Fibroblast of the aortic adventitia (primary cell): ENCODE results near the gene ZFPL1. TPM values are rescaled to one million over a fixed set of nuclear protein-coding genes. Genes with fewer than 3 reads are reported as not detected.

Experiments used
- DNase-seq: peaks from one replicate; pipeline ENCODE4 v3.0.0-alpha.2; 2010; ENCODE audit warnings: low read depth
- H3K4me3 ChIP-seq: 2 replicates; pipeline ENCODE4 v1.5.1; 2011; ENCODE audit warnings: low read depth, mild to moderate bottlenecking, control low read depth, low read length, moderate library complexity
- total RNA-seq: library from RNA; depleted of rRNA; stranded (reverse); fragments of >200 nt; gene quantifications from 2 replicates; pipeline ENCODE4 v1.2.3, GENCODE V29; 2012; ENCODE audit warnings: low replicate concordance
- TF ChIP-seq, protein P1 (sequence below): IDR thresholded peaks from 2 replicates; pipeline ENCODE4 v1.5.1; 2011; ENCODE audit warnings: mild to moderate bottlenecking, low read length, control low read depth, inconsistent platforms; ENCODE audit not compliant: insufficient read depth

Gene ZFPL1
- total RNA-seq, 1 donor, result 42.5 TPM

GRCh38 chr11:65053827-65054508, 30.1 kb upstream of the ZFPL1 start:
- DNase-seq, result no peak
- TF ChIP-seq, protein P1, sequence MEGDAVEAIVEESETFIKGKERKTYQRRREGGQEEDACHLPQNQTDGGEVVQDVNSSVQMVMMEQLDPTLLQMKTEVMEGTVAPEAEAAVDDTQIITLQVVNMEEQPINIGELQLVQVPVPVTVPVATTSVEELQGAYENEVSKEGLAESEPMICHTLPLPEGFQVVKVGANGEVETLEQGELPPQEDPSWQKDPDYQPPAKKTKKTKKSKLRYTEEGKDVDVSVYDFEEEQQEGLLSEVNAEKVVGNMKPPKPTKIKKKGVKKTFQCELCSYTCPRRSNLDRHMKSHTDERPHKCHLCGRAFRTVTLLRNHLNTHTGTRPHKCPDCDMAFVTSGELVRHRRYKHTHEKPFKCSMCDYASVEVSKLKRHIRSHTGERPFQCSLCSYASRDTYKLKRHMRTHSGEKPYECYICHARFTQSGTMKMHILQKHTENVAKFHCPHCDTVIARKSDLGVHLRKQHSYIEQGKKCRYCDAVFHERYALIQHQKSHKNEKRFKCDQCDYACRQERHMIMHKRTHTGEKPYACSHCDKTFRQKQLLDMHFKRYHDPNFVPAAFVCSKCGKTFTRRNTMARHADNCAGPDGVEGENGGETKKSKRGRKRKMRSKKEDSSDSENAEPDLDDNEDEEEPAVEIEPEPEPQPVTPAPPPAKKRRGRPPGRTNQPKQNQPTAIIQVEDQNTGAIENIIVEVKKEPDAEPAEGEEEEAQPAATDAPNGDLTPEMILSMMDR, result no peak
- H3K4me3 ChIP-seq, result no peak overlapping the region

DNA sequence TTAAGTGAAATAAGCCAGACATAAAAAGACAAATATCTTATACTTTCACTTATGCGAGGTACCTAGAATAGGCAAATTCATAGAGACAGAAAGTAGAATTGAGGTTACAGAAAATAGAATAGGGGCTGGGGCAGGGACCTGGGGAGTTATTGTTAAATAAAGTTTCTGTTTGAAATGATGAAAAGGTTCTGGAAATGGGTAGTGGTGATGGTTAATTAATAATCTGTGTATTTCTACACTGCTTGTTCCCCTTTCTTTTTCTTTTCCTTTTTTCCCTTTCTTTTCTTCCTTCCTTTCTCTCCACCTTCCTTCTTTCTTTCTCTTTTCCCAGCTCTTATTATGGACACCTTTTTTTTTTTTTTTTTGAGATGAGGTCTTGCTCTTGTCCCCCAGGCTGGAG, 28.5 kb upstream of the ZFPL1 start:
- no peak for DNase-seq
- no peak overlapping the region for H3K4me3 ChIP-seq
- TF ChIP-seq, protein P1, result no peak

DNA sequence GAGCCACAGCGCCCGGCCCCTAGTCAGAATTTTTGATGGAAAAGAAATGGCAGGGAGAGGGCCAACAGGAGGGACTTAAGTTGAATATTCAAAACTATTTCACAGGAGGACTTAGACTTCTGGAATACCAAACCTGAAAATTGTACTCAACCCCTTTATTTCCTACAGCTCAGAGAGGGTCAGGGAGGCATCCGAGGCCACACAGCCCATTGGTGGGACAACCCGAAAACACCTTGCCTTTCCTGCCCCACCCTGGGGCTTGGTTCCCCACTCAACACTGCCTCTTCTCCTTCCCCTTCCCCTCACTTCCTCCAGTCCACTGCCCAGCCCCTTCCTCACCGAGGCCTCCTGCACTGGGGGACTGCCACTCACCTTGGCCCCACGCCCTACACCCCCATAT, 27.0 kb upstream of the ZFPL1 start:
- TF ChIP-seq, protein P1, result no peak
- no peak overlapping the region for H3K4me3 ChIP-seq
- DNase-seq, result no peak

DNA sequence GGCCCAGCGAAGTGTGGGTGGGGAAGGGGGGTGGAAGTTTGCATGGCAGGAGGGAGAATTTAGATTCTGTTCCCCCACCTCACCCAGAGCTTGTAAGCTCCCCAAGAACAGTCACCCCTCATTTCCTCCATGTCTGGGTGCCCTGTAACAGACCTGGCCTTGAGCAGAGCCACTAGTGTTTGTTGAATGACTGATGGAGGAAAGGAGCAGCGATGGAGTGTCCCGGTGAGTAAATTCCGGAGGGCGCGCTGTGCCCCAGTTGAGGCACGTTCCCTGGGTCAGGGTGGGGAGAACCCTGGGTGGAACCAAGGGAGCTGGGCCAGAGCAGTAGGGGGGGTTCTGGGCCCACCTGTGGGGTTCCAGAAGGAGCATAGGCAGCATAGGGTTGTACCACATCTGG, 26.5 kb upstream of the ZFPL1 start:
- no peak for DNase-seq
- no peak overlapping the region for H3K4me3 ChIP-seq
- TF ChIP-seq, protein P1, result no peak

DNA sequence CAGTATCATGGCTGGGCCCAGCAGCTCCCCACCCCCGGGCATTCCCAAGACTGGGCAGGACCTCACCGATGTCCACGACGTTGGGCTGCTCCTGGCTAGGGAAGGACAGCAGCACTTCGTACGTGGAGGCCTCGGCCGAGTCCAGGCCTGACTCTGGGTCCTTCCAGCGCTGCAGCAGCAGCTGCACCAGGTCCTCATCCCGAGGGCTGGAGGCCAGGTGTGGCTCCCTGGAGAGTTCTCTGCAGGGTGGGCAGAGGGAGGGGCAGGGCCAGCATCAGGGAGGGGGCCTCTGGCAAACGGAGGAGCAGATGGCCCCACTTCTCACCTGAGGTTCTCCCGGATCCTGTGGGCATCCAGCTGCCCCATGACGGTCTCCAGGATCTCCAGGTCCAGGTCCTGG, 26.0 kb upstream of the ZFPL1 start:
- no peak overlapping the region for H3K4me3 ChIP-seq
- no peak for DNase-seq
- TF ChIP-seq, protein P1, result no peak

GRCh38 chr11:65058419-65059054, 25.5 kb upstream of the ZFPL1 start, which contains the start of gene NAALADL1:
NAALADL1 (minus strand) TSS chr11:65058553; CDS start chr11:65058521, 32 bp downstream.
- TF ChIP-seq, protein P1, result no peak
- DNase-seq, result no peak
- no peak within 1 kb of the TSS for H3K4me3 ChIP-seq

- DNase-seq, result no peak
- TF ChIP-seq, protein P1, result no peak
- H3K4me3 ChIP-seq, result no peak overlapping the region
Measured at GRCh38 chr11:65059523-65059922, 24.5 kb upstream of the ZFPL1 start.
